UCSD-AML1 (cell line): ENCODE results near the gene CCL15.
"Not testable (repeated sequence)": the region's sequence is repeated elsewhere in the genome, so short reads cannot be mapped to it uniquely, and the experiment has no call there.

Source experiments
- DNase-seq: peaks from one replicate; lab custom pipeline; 2025; ENCODE audit not compliant: unreplicated experiment; lab: John Stamatoyannopoulos, UW

Gene CCL15

GRCh38 chr17:36001110-36001771 lies at the start of gene CCL15:
CCL15 (minus strand) TSS chr17:36001553; CDS start chr17:36001492, 61 bp downstream.
- no peak for DNase-seq

DNA sequence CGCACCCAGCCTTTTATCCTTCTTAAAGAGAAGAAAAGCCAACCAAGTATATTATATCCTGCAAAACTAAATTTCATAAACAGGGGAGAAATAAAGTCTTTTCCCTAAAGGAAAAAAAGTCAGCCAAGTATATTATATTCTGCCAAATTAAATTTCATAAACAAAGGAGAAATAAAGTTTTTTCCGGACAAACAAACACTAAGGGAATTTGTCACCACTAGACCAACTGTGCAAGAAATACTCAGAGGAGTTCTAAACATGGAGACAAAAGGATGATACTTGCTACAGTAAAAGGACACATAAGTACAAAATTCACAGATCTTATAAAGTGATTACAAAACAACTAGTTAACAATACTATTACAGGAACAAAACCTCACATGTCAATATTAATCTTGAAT lies 48.3 kb upstream of the CCL15 start:
- no peak for DNase-seq

- no peak for DNase-seq
Observed at GRCh38 chr17:36048066-36048465, 46.7 kb upstream of the CCL15 start.

DNA sequence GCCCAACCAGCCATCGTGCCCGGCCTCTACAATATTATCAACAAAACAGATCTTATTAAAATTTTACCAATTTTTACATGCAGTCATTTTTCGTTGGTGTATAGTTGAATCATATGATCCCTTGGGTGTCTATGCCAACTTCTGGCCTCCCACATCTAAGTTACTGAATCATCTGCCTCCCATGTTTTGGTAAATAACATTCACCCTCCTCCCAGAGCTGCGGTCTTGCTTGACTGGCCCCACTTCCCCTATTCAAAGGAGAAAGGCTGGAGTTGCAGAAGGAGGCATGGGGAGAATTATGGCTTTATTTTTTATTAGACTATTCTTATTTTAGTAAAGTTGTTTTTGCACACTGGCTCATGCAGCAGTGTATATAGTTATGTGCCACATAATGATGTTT lies 34.9 kb upstream of the CCL15 start:
- no peak for DNase-seq

DNA sequence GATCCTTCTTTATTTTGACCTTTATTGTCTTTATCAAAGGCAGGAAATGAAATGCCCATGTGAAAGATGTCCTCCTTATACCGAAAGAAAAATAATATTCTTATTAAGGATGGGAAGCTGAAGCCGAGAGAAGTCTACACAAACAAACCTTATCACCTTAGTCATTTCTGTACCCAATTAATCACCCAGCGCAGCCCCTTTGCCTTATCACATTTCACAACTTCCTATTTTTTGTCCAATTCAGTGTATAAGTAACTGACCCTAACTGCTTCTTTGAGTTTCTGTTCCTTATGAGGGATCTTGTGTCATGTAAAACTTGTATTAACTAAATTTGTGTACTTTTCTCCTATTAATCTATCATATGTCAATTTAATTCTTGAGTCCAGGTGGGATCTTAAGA lies 32.8 kb upstream of the CCL15 start:
- no peak for DNase-seq

DNA sequence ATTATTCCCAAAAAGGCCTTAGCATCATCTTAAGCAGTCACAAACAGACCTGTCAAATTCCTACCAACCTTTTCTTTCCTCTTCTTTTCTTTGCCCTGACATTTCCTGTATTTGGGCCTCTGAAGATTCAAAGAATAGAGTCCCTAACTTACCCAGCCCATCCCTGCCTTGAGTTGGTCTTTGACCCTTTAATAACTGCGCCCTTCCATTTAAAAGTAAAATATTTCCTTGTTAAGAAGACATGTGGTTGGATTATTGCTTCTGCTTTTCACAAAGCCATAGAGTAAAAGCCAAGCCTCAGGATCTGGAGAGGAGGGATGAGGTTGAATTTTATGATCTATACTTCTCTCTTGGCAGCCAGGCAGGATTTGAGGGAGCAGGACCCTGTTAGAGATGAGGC lies 29.6 kb upstream of the CCL15 start:
- DNase-seq, result no peak

DNA sequence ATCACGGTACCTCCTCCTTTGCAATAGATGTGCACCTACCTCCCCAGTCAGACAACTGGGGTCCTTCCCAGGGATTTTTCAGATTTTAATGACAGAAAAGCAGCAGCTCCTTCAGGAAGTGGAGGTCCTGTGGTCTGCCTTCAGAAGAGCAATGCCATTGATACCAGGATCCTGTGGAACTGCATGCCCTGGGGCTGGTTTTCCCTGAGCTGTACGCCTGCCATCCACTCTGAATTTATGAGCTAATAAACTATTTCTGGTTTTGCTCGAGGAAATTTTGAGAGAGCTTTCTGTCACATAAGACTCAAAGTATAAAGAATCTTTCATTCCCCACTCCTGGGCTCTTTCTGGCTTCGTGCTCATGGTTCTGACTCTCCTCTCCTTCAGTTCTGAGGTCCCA lies 26.4 kb upstream of the CCL15 start:
- no peak for DNase-seq

DNA sequence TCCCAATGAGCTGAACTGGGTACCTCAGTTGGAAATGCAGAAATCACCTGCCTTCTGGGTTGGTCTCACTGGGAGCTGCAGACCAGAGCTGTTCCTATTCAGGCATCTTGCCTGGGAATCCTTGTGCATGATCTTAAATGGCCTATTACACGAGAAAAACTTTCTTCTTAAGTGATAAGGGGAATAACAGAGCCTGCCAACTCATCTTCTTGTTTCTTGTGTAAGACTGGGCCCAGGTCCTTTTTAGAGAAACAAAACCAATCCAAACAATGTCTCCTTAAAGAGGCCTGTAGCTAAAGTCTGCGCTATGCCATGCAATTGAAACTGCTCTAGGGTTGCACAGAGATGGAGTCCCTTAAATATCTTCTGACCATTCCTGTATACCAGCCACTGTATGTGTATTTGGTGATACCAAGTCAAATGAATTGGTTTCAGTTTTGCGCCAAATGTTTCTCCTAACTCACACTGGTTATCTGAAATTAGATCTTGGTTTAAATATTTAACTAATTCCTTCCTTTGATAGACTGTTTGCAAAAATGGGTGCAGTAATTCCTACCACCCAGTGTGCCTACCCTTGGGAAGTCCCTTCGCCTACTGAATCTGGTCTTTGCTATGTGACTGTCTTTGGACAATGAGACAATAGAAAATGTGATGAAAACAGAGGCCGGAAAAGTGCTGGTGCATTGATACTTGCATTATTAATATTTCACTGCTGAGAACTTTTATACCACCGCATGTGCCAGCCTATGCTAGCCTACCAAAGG lies 22.9 kb upstream of the CCL15 start:
- no peak for DNase-seq

DNA sequence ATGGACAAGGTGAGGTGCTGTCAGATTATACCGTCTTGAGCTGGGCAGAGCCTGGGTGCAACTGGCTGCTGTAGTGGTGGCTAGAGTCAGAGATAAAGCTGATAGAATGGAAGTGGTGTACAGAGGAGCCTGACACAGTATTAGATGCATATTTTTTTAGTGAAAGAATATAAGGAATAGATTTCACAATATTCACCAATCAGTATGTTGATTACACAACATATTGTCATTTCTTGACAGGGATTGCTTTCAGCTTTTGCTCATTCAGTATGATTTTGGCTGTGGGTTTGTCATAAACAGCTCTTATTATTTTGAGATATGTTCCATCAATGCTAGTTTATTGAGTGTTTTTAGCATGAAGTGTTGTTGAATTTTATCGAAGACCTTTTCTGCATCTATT lies 18.1 kb upstream of the CCL15 start:
- no peak for DNase-seq

GRCh38 chr17:36017799-36018198 lies 16.4 kb upstream of the CCL15 start, which contains the start of gene CCL23:
CCL23 (minus strand) TSS chr17:36017972; CDS start chr17:36017897, 75 bp downstream.
- peak; percentile 19 for DNase-seq

- no peak for DNase-seq
Observed at GRCh38 chr17:36016555-36016954, 15.2 kb upstream of the CCL15 start.

GRCh38 chr17:36015895-36016294 lies 14.5 kb upstream of the CCL15 start:
- DNase-seq, result not testable (repeated sequence)

- no peak for DNase-seq
Observed at GRCh38 chr17:36014946-36015345, 13.6 kb upstream of the CCL15 start.

DNA sequence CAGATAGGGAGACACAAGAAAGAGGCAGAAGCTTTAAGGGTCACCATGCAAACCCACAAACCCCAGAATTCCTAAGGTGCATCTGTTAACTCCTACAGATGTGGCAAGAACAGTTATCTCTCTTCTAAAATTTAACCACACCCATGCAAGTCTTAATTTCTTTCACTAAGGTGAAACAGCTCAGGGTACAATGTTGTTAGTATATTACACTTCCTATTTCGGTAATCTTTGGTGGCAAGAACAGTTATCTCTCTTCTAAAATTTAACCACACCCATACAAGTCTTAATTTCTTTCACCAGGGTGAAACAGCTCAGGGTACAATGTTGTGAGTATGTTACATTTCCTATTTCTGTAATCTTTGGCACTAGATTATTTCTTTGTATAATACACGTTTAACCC lies 9.8 kb upstream of the CCL15 start:
- no peak for DNase-seq

DNA sequence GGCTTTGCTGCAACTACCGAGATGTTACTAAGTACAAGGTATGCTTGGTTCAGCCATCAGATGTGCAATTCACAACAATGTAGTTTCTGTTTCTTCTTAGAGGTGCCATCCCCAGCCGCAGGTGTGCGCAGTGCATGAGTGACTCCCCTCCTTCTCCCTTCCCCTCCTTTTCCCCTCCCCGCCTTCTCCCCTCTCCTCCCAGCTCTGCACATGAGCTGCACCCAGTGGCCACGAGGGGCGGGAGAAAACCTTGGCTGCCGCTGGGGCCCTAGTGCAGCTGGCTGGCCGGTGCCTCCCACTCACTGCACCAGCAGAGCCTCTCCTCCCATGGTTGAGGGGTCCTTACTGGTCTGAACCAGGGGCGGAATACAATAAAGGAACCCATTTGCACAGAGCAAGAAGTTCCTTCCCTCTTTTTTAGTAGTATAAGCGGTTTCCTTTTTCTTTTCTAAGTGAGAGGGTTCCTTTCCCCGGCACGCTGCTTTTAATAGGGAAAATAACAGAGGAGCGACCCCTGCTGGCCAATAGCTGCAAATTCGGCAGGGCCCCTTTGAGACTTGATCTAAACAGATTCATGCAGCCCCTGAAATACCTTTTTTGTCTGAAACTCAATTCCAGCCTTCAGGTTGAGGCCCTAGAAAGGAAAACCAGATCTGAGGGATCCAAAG lies 7.8 kb upstream of the CCL15 start:
- DNase-seq, result no peak

GRCh38 chr17:36004594-36005108 lies 3.3 kb upstream of the CCL15 start:
- DNase-seq, result no peak

DNA sequence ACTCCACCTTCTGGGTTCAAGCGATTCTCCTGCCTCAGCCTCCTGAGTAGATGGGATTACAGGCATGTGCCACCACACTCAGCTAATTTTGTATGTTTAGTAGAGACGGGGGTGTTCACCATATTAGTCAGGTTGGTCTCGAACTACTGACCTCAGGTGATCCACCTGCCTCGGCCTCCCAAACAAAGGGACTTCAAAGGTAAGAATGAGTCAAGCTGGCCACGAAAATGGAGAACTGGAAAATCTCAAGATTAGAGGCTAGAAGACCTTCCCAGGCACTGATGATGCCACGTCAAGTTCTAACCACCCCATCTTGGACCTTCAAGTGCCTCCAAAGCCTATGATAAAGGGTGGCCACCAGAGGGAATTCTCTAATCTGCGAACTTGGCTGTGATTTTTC lies 1.3 kb upstream of the CCL15 start:
- DNase-seq, result no peak

DNA sequence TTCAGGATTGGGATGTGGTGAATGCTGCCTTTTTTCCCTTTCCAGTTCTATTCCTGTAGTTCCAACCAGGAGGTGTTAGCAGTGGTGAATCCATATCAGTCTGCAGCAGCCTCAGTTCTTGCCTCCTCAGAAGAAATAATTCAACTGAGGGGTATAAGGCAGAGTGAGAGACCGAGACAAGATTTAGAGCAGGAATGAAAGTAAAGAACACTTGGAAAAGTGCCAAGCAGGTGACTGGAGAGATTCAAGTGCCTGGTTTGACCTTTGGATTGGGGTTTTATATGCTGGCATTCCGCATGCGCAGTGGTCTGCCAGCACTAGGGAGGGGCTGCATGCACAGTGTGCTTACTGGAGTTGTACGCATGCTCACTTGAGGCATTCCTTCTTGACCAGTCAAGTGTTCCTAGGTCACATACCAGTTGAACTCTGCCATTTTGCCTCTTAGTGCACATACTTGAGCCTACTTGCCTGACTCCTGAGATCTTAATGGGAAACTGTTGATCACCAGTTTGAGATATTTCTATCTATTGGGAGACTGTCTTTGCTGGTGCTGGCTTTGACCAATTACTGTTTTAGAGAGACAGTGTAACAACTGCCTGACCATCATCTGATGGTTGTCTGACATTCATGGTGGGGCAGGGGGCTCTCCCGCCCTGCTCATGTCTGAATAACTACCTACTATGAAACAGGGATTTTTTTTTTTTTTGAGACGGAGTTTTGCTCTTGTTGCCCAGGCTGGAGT lies 680 bp upstream of the CCL15 start:
- no peak for DNase-seq

GRCh38 chr17:36000732-36001109 lies 632 bp downstream of the CCL15 start:
- no peak for DNase-seq

GRCh38 chr17:35998756-35999155 lies 2.6 kb downstream of the CCL15 start:
- no peak for DNase-seq

DNA sequence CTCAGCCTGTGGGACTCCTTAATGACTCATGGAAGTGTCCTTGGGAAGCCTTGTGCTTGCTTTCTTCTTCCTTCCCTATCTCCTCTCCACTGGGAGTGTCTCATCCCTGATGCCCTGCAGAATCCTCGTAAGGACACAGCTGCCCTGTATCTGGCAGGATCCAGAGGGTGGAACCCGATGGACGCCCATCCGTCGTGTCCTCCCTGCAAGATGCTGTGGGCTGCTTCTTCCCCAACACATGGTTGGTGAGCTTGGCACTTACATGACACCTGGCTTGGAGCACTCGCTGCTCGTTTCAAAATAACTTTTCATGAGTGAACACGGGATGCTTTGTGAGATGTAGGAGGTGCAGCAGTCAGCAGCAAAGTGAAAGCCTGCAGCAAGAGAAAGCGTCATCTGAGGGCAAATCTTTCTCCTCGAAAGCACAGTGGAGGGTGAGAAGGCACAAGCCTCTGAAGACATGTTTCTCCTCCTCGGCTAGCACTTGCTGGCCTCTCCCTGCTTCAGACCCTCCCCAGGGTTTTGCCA lies 3.3 kb downstream of the CCL15 start:
- no peak for DNase-seq
